IgD-negative memory B cell (primary cell): Measurements from ENCODE around the gene KCTD5. TPM values are rescaled to one million over a fixed set of nuclear protein-coding genes. Genes with fewer than 3 reads are reported as not detected.
"Not testable (repeated sequence)": the region's sequence is repeated elsewhere in the genome, so short reads cannot be mapped to it uniquely, and the experiment has no call there.

ENCODE experiments used
- H3K27ac Mint-ChIP-seq, 3 donors: one replicate each; pipeline ENCODE4 v1.8.0; 2020 to 2022; ENCODE audit warnings: mild to moderate bottlenecking in 3 of 3, mixed read lengths in 3 of 3, moderate library complexity in 1 of 3
- H3K27me3 Mint-ChIP-seq: one replicate; pipeline ENCODE4 v1.8.0; 2021; ENCODE audit warnings: mixed read lengths
- H3K36me3 Mint-ChIP-seq: one replicate; pipeline ENCODE4 v1.8.0; 2020; ENCODE audit warnings: mild to moderate bottlenecking, mixed read lengths
- H3K4me1 Mint-ChIP-seq, 3 donors: one replicate each; pipeline ENCODE4 v1.8.0; 2020 to 2022; ENCODE audit warnings: mixed read lengths in 3 of 3, mild to moderate bottlenecking in 1 of 3
- H3K4me3 Mint-ChIP-seq, 4 donors: one replicate each; pipeline ENCODE4 v1.8.0; 2020 to 2022; ENCODE audit warnings: mild to moderate bottlenecking in 4 of 4, mixed read lengths in 4 of 4, moderate library complexity in 3 of 4
- H3K9me3 Mint-ChIP-seq, 3 donors: one replicate each; pipeline ENCODE4 v1.8.0; 2020 to 2021; ENCODE audit warnings: mixed read lengths in 3 of 3, mild to moderate bottlenecking in 1 of 3
- polyA plus RNA-seq: library from polyadenylated mRNA; unstranded; fragments of 300-500 nt; fragmentation: Illumina TruSeq; gene quantifications from one replicate; pipeline ENCODE4 v1.2.3, GENCODE V29; 2021

Gene KCTD5
- polyA plus RNA-seq, 1 donor from 2014 or later = 24.9 TPM

DNA sequence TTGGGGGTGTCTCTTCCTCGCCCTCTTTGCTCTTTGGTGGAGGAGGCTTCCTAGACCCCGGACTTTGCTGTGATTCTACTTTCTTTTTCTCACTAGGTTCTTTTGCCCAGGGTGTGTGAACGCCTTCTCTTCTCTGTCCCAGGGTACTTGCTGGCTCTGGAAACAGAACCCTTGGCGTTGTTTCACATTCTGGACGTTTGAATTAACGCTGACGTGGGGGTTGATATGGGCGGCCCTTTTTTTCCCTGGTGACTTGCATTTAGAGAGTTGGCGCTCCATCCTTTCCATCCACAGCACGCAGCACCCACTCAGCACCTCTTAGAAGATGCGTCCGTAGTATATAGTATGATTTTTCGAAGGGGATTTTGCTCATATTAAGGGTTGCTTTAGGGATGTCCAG is 718 bp downstream of the KCTD5 start:
- peak overlapping the region; percentile 90 to 100 (median 96) for H3K4me3 Mint-ChIP-seq
- H3K9me3 Mint-ChIP-seq, H3K36me3 Mint-ChIP-seq, H3K27me3 Mint-ChIP-seq: not testable (repeated sequence)
- peaks cover 15 to 22% (median 19%) of the 10 kb centered on the region in 3 donors for H3K4me1 Mint-ChIP-seq
- peak overlapping the region in 2 of 3 donors; percentile 68 to 91 for H3K27ac Mint-ChIP-seq

DNA sequence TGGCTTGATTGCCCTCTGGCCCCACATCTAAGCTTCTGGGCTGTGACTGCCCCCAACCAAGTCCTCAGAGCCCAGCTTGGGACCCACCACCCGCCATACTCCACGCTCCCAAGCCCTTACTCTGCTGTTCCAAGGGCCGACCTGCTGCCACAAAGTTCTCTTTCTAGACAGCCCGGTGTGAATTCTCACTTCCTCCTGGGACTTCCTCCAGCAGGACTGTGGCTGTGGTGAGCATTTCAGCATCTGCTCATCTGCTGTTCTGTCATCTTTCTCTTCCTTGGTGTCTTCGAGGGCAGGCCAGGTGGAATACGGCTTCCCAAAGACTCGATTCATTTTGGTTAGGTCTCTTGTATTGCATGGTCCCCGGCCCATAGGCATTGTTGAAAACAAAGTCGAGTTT is 3.8 kb downstream of the KCTD5 start:
- H3K36me3 Mint-ChIP-seq, H3K9me3 Mint-ChIP-seq, H3K27me3 Mint-ChIP-seq, H3K4me3 Mint-ChIP-seq, H3K27ac Mint-ChIP-seq: not testable (repeated sequence)
- peaks cover 15 to 24% (median 22%) of the 10 kb centered on the region in 3 donors for H3K4me1 Mint-ChIP-seq

DNA sequence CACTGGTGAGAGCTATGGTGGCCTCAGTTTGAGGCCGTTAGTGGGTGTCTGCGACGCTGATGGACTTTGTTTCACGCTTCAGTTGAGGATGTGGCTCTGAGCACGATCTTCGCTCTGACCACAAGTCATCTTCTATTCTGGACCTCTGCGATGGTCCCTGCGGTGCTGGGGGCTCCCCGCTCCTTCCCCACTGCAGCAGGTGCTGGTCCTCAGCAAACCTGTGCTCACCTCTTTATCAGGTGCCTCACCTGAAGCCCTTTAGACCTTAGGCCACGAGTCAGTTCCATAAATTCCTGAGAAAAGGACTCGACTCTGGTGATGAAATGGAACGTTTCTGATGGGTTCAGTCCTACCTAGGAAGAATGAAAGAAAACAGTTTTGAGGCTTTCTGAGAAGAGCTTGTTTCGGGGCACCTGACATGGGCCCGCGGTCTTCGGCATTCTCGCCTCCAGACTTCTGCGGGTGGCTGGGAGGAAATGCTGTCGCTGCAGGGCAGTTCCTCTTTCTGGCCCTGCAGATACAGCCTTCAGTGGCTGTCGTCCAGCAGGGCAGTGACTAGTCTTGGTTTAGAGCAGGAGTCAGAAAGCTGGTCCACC is 4.7 kb downstream of the KCTD5 start:
- Mint-ChIP-seq H3K27me3 (no peaks in the 10 kb centered on the region), H3K9me3 (no peaks in the 10 kb centered on the region), H3K4me1 (peaks cover 12 to 23% (median 21%) of the 10 kb centered on the region in 3 donors), H3K4me3 (peak overlapping the region; percentile 77 to 99 (median 91)), H3K27ac (peak overlapping the region; percentile 93 to 99 (median 96)), H3K36me3 (no peaks in the 10 kb centered on the region)

DNA sequence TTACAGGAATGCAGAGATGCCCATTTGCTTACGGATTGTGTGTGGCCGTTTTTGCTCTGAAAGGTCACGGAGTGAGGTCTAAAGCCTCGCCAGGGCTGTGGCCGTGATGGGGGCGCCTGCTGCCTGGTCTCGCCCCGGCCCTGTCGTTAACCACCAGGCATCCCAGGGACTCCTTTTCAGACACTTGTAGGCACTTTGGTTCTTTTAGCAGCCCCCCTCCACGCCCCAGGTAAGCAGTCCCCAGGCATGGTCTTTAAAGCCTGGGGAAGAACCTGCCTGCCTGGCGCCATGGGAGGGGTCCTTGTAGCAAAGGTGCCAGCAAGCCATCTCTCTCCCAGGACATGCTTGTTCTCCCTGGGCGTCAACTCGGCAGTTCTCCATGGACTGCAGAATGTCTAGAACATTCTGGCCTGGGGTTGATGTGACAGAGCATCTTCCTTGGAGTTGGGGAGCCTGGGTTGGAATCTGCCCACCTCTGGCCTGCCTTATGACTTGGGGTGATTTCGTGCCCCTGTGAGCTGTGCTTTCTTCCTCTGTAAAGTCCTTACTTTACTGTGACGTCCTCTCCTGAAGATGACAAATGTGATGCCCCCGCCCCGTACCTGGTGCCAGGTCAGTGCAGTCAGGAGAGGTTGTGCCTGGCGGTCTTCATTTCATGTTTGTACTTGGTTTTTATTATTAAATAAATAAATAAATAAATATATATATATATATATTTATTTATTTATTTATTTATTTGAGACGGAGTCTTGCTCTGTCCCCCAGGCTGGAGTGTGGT is 5.4 kb downstream of the KCTD5 start:
- Mint-ChIP-seq H3K9me3 (no peaks in the 10 kb centered on the region), H3K27ac (peak overlapping the region; percentile 93 to 99 (median 96)), H3K27me3 (no peaks in the 10 kb centered on the region), H3K4me3 (peak overlapping the region; percentile 77 to 99 (median 91)), H3K36me3 (no peaks in the 10 kb centered on the region), H3K4me1 (peaks cover 9 to 22% (median 18%) of the 10 kb centered on the region in 3 donors)

DNA sequence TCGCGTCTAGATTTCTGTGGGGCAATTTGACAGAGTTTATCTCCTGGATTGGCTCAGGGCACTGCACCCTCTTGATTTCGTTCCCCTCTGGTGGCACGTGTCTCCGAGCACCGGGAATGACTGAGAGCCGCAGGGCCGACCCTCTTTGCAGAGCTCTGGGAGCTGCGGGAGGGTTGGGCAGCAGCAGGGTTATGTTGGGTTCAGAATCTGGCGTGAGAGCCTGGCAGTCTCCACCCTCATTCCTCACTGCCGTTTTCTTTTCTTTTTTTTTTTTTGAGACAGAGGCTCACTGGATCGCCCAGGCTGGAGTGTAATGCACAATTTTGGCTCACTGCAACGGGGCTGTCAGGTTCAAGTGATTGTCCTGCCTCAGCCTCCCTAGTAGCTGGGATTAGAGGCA is 7.1 kb downstream of the KCTD5 start:
- not testable (repeated sequence) for H3K36me3 Mint-ChIP-seq, H3K9me3 Mint-ChIP-seq, H3K4me3 Mint-ChIP-seq, H3K27me3 Mint-ChIP-seq, H3K27ac Mint-ChIP-seq
- H3K4me1 Mint-ChIP-seq = peaks cover 9 to 22% (median 16%) of the 10 kb centered on the region in 3 donors

DNA sequence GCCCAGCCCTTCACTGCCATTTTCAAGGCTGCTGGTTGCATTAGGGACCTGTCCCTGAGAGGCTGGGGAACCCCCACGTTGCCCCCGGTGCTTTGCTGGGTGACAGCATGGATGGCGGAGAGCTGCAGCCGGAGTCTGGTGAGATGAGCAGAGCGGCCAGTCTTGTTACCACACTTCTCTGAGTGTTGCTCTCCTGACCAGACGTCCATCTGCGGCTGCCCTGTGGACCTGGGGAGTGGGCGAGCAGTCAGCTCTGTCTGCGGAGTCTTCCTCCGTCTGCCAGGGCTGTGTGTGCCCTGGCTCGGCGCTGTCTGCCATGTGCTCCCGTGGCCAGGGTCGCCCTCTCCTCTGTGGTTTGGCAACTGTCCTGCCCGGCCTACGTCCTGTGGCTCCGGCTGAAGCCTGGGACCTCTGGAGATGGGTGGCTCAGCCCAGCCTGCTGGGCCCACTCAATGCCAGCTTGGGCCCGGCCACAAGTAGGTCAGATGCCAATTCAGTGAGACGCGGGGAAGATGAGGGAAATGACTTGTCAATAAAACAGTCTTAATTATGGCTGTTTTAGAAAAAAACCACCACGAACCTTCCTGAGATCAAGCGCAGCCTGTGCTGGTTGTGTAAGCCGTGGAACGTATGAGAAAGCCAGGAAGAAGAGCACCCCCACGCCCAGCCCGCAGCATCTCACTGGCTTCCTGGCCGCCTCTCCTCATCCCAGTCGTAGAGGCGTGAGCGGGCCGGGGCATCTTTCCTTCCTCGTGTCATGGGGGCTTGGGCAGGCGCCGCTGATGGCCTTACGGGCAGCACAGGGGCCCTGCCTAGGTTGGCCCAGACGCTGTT is 7.9 kb downstream of the KCTD5 start:
- H3K4me3 Mint-ChIP-seq = peak overlapping the region in 1 of 4 donors; percentile 63
- peak overlapping the region in 1 of 3 donors; percentile 67 for H3K27ac Mint-ChIP-seq
- peaks cover 9 to 20% (median 15%) of the 10 kb centered on the region in 3 donors for H3K4me1 Mint-ChIP-seq
- H3K9me3 Mint-ChIP-seq = no peaks in the 10 kb centered on the region
- no peaks in the 10 kb centered on the region for H3K27me3 Mint-ChIP-seq
- H3K36me3 Mint-ChIP-seq = no peaks in the 10 kb centered on the region

DNA sequence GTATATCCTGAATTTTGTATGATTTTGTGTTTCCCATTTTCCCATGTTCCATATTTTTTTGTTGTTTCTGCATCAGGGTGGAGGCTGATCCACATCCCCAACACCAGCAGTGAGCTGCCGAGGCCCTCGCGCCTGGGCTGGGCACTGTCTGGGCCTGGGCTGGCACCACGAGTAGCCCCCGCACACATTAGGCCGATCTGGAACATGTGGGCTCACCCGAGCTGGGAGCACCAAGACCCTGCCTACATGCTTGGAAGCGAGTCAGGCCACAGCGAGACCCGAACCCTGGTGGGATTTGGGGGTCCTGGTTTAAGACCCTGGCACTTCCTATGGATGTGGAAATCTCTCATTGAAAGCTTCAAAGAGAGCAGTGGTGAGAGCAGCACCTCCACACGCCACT is 8.5 kb downstream of the KCTD5 start:
- Mint-ChIP-seq H3K36me3 (no peaks in the 10 kb centered on the region), H3K4me3 (no peak overlapping the region), H3K27me3 (no peaks in the 10 kb centered on the region), H3K4me1 (peaks cover 9 to 20% (median 14%) of the 10 kb centered on the region in 3 donors), H3K9me3 (no peaks in the 10 kb centered on the region), H3K27ac (no peak overlapping the region)

DNA sequence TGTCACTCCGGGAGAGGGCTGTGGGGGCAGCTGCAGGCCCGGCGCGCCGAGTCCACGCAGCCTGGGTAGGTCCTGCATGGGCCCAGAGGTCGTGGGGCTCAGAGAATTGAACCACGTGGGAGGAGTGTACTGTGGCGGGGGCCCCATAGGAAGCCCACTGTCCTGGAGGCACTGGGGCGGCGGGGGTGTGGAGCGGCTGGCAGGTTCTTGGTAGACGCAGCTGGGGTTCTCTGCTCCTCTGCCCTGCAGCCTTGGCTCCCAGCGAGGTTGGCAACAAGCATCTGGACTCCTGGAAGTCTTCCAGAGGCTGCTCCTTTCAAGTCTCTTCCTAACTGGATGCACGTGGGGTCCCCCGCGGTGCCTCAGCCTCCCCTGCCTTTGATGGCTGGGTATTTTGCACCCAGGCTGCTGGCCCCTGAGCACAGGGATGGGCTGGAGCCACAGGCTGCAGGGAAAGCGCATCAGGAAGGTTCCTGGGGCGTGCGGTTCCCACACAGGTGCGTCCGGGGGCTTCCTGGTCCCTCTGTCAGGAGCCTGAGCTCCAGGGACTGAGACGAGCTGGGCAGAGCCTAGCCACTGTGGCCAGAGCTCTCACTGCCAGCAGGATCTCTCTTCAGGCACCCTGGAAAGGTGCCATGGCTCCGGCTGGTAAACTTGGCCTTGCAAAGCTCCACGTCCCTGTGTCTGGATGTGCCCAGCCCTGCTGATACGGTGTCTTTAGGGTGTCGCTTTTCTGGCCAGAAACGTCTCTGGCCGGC is 9.3 kb downstream of the KCTD5 start:
- Mint-ChIP-seq H3K27ac (no peak overlapping the region), H3K27me3 (no peaks in the 10 kb centered on the region), H3K36me3 (no peaks in the 10 kb centered on the region), H3K4me3 (no peak overlapping the region), H3K9me3 (no peaks in the 10 kb centered on the region), H3K4me1 (peaks cover 9 to 19% (median 13%) of the 10 kb centered on the region in 3 donors)

DNA sequence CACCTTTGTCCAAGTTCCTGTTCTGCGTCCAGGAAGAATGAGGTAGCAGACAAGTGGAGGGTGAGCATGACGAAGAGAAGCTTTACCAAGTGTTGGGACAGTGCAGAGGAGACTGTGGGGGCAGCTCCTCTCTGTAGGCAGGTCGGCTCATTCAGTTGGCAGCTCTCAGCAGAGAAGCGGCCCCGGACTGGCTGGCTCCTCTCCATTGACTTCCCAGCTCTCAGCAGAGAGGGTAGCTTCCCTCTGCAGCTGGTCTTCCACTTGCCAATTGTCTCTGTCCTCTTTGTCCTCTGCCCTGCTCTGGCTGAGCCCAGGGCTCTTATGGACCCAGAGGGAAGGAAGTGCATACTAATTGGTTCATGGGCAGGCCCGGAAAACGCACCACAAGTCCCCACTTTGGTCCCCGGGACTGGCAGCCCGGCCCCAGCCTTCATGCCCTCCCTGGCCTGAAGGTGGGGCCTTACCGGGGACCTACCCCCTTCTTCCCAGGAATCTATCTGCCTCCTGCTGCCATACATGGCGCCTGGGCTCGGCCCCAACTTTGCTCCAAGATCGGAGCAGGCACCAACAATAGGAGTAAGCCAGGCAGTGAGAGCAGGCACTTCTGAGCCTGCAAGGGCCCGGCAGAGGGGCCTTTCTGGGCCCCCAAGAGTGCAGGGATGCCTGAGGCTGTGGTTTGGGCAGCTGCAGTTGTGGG is 10.1 kb downstream of the KCTD5 start:
- Mint-ChIP-seq H3K4me1 (peaks cover 2 to 12% (median 6%) of the 10 kb centered on the region in 3 donors), H3K36me3 (no peaks in the 10 kb centered on the region), H3K27ac (no peak overlapping the region), H3K9me3 (no peaks in the 10 kb centered on the region), H3K27me3 (no peaks in the 10 kb centered on the region), H3K4me3 (no peak overlapping the region)

DNA sequence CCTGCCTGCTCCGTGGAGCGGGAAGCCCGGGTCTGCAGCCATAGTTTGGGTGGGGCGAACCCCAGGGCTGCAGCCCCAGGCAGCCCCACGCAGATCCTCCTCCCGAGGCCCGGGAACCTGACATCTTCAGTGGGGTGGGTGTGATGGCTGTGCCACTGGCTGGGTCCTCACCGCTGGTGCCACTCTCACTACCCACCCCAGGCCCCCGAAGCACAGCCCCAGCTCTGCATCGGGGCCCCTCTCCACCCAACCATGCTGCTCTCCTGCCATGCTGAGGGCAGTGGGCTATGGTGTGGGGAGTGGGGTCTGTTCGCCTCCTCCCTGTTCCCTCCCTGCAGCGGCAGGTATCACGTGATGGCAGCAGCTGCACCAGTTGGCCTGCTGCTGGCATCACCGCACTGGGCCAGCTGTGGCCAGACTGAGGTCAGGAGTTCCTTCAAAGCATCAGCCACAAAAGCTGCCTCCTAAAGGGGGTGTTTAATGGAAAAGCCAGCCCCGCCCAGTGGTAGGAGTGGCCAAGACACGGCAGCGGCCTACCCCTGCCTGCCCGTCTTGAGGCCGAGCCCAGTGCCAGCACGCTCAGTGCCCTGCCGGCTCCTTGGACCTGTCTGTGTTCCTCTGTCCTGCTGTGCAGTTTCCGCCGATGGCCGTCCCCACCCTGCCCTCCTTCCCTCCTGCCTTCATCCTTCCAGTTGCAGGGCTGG is 10.8 kb downstream of the KCTD5 start:
- no peaks in the 10 kb centered on the region for H3K9me3 Mint-ChIP-seq
- peak overlapping the region in 1 of 4 donors; percentile 30 for H3K4me3 Mint-ChIP-seq
- H3K27me3 Mint-ChIP-seq = no peaks in the 10 kb centered on the region
- peaks cover 0 to 8% (median 2%) of the 10 kb centered on the region in 3 donors for H3K4me1 Mint-ChIP-seq
- H3K36me3 Mint-ChIP-seq = no peaks in the 10 kb centered on the region
- no peak overlapping the region for H3K27ac Mint-ChIP-seq

DNA sequence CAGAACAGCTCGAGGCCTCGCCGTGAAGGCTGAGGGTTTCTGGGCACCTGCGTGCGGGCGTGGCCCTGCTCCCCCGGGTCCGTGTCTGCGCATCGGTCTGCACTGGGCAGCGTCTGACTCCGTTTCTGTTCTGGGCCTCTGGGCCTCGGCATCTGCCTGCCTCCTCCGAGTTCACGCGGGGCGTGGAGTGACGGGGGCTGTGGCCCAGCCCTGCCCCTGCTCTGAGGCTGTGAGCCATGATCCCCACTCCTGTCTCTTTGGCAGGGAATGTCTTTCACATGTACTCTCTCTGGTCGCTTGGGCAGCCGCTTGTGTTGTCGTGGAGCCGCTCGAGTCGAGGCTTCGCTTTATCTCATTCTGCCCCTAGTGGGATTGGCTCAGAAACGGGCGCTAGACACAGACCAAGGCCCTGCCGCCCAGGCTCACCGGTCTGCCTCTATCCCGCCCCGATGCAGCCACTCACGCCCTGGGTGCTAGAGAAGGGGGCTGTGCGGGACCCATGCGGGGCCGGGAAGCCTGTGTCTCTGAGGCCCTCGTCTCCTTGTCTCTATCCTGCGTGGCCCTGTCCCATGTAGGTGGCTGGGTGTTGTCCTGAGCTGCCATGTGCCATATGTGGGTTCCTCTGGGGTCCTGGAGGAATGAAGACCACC is 14.4 kb downstream of the KCTD5 start:
- H3K4me1 Mint-ChIP-seq, H3K36me3 Mint-ChIP-seq, H3K27me3 Mint-ChIP-seq, H3K27ac Mint-ChIP-seq, H3K4me3 Mint-ChIP-seq, H3K9me3 Mint-ChIP-seq: not testable (repeated sequence)

DNA sequence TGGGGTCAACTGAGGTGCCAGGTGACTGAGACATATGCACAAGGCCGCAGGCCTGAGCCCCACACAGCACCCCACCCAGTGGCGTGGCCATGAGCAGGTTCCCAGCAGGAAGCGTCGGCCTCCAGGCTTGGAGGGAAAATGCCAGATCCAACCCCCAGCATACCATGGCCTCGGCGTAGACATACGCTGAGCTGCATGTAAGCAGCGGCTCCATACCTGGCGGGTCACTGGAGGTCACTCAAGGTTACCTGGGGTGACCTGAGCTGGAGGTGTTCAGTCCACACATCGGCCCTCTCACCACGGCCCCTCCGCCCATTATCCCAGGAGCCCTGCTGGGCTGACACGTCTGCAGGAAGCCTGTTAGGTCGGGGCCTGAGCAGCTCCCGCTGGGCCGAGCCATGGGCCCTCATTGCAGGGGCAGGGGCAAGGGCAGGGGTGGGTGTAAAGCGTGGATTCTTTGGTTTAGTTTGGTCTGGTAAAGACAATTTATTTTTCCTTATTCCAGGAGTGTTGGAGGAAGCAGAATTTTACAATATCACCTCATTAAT is 15.2 kb downstream of the KCTD5 start:
- H3K9me3 Mint-ChIP-seq = no peaks in the 10 kb centered on the region
- peaks cover 0 to 2% (median 1%) of the 10 kb centered on the region in 3 donors for H3K4me1 Mint-ChIP-seq
- no peaks in the 10 kb centered on the region for H3K27me3 Mint-ChIP-seq
- H3K27ac Mint-ChIP-seq = no peak overlapping the region
- H3K4me3 Mint-ChIP-seq = no peak overlapping the region
- no peaks in the 10 kb centered on the region for H3K36me3 Mint-ChIP-seq
